Measurements from ENCODE around the gene HES5.

HES5 gene

DNA sequence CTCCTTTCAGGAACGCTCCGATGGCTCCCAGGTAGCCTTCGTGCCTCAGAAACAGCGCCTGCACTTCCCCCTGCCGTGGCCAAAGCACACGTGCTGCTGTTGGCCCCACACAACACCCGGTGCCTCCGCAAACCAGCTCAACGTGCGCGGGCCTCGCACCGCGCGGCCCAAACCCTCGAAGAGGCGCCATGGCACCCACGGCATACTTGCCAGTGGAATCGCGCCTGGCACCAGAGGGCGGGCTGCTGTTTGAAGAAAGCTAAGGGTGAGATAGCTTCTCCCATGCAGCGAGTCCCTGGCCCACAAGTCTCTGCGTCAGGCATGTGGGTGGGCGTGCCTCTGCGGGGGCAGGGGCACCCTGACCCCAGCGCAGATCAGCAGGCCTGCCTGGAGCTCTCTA, 11.5 kb downstream of the HES5 start:
- no peak for TF ChIP-seq CTCF (IDR thresholded peaks at IDR 0.05; ENCODE audit: control insufficient read depth, insufficient read depth, low read depth, low read length, missing control alignments)
- no peak overlapping the region for H3K4me3 ChIP-seq (ENCODE audit: control insufficient read depth, low read depth, low read length)
- no peak for DNase-seq (ENCODE audit: low read depth)

- DNase-seq (ENCODE audit: low read depth): no peak
- TF ChIP-seq CTCF (IDR thresholded peaks at IDR 0.05; ENCODE audit: control insufficient read depth, insufficient read depth, low read depth, low read length, missing control alignments): no peak
- H3K4me3 ChIP-seq (ENCODE audit: control insufficient read depth, low read depth, low read length): no peak overlapping the region
Observed at GRCh38 chr1:2517966-2518365, 12.1 kb downstream of the HES5 start.

DNA sequence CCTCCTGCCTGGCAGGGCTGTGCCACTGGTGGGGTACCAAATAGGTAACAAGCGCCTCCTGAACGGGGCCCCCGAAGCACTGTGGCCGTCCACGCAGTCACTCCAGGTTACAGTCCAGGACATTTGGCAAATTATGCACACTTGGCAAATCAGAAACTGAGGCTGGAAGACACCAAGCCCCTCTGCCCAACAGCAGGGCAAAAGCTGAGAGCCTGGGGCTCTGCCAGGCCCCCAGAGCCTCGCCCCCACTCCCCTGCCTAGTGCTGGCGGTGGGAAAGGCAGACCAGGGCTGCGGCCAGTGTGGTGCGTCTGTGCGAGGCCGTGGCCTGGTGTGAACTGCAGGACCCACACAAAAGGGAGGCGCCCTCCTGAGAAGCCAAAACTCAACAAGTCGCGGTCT, 13.1 kb downstream of the HES5 start:
- no peak overlapping the region for H3K4me3 ChIP-seq (ENCODE audit: control insufficient read depth, low read depth, low read length)

GRCh38 chr1:2516124-2516523, 13.9 kb downstream of the HES5 start:
- no peak overlapping the region for H3K4me3 ChIP-seq (ENCODE audit: control insufficient read depth, low read depth, low read length)
- TF ChIP-seq CTCF (IDR thresholded peaks at IDR 0.05; ENCODE audit: control insufficient read depth, insufficient read depth, low read depth, low read length, missing control alignments): no peak
- no peak for DNase-seq (ENCODE audit: low read depth)

More for the DNA sequence above, 13.1 kb downstream of the HES5 start:
- no peak for TF ChIP-seq CTCF (IDR thresholded peaks at IDR 0.05; ENCODE audit: control insufficient read depth, insufficient read depth, low read depth, low read length, missing control alignments)
- DNase-seq (ENCODE audit: low read depth): no peak

- DNase-seq (ENCODE audit: low read depth): no peak
- no peak overlapping the region for H3K4me3 ChIP-seq (ENCODE audit: control insufficient read depth, low read depth, low read length)
- TF ChIP-seq CTCF (IDR thresholded peaks at IDR 0.05; ENCODE audit: control insufficient read depth, insufficient read depth, low read depth, low read length, missing control alignments): no peak
Observed at GRCh38 chr1:2515763-2516080, 14.3 kb downstream of the HES5 start.

DNA sequence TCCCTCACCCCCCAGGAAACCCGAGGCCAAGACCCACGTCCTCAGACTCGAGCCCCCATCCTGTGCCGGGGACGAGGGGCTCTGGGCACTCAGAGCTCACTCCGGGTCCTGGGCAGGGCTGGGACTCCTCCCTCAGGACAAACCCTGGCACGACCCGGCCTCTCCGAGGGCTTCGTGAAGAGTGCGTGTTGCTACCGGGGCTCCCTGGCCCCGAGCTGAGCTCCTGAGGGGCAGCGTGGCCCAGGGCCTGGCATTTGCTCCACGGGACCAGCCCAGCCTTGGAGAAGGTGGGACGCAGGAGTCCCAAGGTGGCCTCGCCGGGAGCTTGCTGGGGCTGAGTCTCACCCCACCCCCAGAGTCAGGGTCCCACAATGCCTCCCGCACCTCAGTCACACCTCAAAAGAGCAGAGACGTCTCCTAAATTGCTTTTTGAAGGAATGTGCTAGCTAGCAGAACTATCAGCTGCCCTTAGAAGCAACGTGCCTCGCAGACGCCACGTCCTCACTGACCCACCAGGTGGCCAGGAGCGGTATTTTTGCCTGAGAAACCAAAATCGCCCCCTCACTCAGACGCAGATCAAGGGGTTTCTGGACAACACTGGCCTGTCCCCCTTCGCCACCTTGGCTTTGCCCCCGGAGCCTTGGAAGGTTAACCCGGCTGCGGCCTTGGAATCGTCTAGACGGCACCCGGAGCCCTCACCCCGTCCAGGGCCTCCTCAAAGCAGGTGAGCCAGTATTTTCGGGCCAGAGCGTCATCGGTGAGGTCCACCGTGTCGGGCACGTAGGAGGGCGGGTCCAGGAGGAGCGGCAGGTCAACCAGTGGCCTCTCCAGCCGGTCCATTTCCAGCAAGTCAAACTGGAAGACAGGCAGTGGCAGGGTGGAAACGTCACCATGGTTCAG, 14.9 kb downstream of the HES5 start:
- H3K4me3 ChIP-seq (ENCODE audit: control insufficient read depth, low read depth, low read length): no peak overlapping the region
- DNase-seq (ENCODE audit: low read depth): no peak
- TF ChIP-seq CTCF (IDR thresholded peaks at IDR 0.05; ENCODE audit: control insufficient read depth, insufficient read depth, low read depth, low read length, missing control alignments): peak; percentile 15

All from AG09309 (cell line).